GM21381 (cell line): ENCODE data around the gene EFHC2.

Source experiments
- ATAC-seq: cut with Tn5 transposase; IDR thresholded peaks from one replicate; pipeline ENCODE4 v1.9.1; 2021; ENCODE audit warnings: mild to moderate bottlenecking, moderate library complexity; ENCODE audit not compliant: unreplicated experiment

EFHC2 gene

DNA sequence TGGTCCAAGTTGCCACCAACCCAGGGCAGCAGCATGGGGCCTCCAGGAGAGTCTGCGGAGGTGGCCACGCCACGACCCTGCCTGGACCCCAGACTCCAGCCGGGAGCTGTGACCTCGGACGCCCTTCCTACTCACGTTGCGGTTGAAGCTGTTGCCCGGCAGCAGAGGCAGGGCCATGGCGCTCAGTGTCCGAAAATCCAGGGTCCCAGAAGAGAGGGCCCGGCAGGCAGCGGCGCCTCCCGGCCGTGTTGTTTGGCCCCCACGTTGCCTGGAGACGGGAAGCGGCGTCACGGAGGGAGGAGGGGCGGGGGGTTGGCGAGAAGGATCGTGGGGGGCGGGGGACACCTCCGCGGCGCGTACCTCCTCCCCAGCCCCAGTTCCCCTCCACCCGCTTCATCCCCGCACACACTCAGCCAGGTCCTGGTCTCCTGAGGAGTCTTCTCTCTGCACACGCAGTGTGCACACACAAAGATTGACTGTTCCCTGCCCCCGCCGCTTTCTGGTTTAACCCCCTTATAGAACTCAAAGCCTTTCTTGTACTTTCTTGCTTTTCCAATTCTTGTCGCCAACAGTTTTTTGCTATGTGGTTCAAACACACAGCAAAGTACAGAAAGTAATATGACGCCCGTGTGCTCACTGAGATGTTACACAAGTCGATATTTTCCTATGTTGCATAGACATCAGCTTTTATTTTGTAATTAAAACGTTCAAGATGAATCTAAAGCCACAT is at the start of gene EFHC2:
TSS of gene EFHC2 (minus strand) at position 261 of the 730 bp plus-strand sequence. CDS start at position 177, 84 bp downstream.
- ATAC-seq, result no peak

DNA sequence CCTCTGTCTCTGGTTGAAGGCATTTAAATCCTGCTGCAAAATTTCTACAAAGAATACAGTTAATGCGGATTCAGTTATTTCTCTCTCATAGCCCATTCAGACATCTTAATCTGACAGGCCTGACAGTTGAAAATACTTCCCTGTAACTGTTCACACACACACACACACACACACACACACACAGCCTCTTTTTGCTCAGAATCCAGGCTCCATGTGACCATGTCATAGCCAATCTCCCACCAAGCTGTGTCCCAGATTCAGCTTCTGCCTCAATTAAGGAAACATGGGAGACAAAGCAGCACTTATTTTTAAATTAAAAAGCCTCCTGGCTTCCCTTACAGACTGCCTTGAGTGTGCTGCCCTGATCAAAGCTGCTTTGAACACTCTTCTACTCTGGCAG is 49.3 kb upstream of the EFHC2 start:
- ATAC-seq, result no peak

DNA sequence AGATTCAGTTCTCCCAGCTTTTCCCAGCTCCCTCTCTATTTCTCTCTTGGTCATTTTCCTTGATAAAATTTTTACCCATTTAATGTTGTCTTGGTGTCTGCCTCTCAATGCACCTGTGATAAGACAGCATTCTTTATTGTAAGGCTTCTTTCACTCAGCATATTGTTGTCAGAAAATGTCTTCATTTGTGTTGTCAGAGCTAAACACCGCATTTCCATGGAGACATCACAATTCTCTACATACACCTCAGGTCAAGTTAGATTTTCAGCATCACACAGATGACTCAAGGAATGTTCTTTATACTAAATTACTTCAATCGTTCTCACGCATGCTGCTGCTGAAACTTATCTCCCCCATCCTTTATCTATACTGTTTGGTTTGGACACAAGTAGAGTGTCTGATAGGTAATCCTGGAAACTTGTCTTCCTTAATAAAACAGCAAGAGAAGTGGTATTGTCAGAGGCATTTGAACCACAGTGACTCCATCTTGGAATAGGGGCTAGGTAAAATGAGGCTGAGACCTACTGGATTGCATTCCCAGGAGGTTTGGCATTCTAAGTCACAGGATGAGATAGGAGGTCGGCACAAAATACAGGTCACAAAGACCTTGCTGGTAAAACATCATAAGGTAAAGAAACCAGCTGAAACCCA is 41.3 kb upstream of the EFHC2 start:
- ATAC-seq, result no peak

DNA sequence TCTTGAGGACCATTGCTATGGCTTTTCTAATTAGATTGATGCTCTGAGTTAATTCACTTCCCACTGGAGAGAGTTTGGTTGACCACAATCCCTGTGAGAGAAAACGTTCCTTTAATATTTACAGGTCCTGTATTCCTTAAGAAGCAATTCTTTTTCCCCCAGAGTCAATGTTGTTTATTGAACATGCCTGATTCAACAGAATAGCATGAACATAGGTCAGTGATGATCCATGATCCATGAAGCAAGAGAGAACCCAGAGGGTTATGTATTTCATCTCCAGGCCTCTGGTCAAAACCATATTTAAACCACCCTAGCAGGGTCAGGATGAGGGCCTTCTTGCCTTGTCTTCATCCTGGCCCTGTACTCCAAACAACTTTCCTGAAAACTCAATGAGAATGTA is 39.4 kb upstream of the EFHC2 start:
- no peak for ATAC-seq

- no peak for ATAC-seq
These were observed 9.3 kb upstream of the EFHC2 start for GRCh38 chrX:44352758-44353157.

DNA sequence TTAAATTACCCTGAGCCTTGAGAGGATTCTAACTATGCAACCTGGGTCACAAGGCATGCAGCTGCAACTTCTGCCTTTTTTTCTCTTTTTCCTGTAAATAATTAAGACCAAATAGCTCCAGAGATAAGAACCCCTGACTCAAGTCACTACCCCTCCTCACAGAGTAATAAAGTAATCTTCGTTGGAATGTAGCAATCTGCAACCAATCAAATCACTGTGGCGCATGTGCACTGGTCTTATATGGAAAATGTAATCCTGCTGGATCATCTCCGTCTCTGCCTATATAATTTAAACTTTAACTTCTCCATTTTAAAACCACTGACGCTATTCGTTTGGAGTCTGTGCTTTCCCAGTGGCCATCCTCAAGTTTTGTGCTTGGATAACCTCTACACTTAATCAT is 6.1 kb upstream of the EFHC2 start:
- no peak for ATAC-seq

DNA sequence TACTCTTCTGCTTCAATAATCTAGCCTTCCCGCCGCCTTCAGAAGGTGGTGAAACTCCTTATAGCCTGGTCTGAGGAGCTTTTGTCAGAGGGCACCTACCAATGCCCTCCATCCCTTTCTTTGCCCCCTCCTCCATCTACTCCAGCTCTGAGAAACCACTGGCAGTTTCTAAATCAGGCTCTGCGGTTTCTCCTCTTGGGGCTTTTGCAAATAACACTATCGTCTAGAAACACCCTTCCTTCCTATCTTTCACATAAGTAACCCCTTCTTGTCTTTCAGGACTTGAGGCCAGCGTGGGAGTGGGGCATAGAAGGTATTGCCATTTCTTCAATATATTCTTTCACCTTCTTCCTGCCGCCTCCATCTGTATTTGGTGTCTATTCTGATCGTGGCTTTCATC is 1.2 kb upstream of the EFHC2 start:
- no peak for ATAC-seq

DNA sequence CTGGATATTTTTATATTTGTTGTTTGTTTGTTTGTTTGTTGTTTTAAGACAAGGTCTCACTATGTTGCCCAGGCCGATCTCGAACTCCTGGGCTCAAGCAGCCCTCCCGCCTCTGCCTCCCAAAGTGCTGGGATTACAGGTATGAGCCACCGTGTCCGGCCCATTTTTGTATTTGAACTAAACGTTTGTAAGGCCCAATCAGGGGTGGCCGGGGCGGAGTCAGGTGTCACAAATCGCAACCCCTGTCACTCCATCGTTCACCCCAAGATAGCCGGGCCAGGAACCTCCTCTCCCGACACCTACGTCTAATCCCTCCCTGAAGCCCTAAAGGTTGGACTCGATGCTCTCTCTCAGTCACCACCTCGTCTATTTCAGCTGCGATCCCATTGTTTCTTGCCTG is 722 bp upstream of the EFHC2 start:
- no peak for ATAC-seq

DNA sequence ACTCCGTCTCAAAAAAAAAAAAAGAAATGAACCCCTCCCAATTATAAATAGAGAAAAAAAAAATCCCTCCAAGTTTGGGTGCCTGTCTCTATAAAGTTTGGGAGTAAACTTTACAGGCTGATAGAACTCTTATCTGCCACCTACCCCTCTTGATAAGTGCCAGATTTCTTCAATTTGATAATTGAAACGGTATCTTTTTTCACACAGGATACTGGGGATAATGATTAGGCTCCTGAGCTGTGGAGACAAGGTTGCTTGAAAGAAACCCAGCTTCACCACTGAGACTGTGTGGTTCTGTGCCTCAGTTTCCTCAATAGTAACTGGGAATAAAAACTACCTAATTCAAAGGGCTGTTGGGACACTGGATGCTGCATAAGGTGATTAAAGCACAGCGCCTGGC is 606 bp downstream of the EFHC2 start:
- no peak for ATAC-seq

GRCh38 chrX:44338361-44338760 is 5.1 kb downstream of the EFHC2 start:
- ATAC-seq, result no peak

DNA sequence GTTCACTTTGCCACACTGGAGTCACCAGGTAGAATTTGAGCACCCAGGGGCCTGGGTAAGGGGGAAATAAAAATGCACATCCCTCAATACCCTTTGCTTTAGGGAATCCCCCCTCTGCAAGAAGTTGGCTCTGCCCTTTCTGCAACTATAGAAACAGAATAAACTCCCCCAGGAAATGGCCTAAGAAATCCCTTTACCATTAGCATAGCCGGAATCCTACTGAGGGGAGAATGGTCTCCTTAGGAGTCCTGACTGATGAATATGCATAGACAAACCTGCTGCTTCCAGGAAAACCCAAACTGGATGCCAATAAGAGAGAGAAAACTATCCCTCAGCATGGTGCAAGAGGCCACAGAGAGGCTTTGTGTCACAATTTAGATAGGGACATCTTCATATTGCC is 11.0 kb downstream of the EFHC2 start:
- no peak for ATAC-seq

DNA sequence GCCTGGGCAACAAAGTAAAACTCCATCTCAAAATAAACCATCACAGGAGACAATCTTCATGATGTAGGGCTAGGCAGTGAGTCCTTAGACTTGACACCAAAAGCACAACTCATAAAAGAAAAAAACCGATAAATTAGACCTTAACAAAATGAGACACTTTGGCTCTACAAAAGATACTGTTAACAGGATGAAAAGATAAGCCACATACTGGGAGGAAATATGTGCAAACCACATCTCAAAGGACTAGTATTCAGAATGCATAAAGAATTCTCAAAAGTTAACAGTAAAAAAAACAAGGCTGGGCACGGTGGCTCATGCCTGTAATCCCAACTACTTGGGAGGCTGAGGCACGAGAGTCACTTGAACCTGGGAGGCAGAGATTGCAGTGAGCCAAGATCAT is 13.2 kb downstream of the EFHC2 start:
- no peak for ATAC-seq

GRCh38 chrX:44319550-44319949 is 23.9 kb downstream of the EFHC2 start:
- no peak for ATAC-seq

DNA sequence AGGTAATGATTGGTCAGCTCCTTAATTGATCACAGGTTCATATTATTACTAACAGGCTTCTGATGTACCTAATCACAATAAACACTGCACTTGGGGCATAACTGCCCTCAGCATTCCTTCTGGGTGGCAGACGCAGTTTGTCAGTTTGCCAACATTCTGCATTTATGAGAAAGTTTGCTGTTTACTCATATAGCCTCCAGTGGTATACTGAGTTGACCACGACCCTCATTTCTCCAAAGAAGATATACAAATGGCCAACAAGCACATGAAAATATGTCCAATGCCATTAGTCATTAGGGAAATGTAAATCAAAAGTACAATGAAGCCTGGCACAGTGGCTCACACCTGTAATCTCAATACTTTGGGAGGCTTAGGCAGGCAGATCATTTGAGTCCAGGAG is 26.3 kb downstream of the EFHC2 start:
- ATAC-seq, result no peak

DNA sequence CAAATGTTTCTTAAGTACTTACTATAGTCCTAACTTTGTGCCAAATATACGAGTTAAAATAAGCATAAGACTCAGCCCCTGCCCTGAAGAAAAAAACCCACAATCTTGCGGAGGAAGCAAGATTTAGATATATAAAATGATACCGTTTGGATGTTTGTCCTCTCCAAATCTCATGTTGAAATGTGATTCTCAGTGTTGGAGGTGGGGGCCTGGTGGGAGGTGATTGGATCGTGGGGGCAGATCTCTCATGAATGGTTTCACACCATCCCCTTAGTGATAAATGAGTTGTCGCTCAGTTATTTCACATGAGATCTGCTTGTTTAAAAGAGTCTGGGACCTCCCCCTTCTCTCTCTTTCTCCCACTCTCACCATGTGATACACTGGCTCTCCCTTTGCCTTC is 28.7 kb downstream of the EFHC2 start:
- ATAC-seq, result no peak

- ATAC-seq, result no peak
These were observed 29.2 kb downstream of the EFHC2 start for GRCh38 chrX:44314259-44314734.

GRCh38 chrX:44312421-44312820 is 31.1 kb downstream of the EFHC2 start:
- no peak for ATAC-seq

DNA sequence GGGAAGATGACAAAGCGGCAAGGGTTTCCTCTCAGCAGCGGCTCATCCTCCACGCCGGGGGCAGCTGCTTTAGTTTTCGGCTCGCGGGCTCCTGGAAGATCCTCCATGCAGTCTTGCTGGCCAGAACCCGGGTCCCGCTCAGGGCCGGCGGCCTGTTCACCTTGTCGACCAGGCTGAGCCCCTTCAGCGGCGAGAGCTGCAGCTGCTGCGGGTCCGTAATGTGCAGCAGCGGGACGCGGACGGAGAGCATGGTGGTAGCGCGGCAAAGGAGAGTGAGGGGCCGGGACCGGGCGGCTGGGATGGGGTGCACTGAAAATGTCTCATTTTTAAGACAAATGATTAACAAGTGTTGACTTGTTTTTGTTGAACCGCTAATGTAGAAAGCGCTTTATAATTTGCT is 33.2 kb downstream of the EFHC2 start:
- no peak for ATAC-seq

DNA sequence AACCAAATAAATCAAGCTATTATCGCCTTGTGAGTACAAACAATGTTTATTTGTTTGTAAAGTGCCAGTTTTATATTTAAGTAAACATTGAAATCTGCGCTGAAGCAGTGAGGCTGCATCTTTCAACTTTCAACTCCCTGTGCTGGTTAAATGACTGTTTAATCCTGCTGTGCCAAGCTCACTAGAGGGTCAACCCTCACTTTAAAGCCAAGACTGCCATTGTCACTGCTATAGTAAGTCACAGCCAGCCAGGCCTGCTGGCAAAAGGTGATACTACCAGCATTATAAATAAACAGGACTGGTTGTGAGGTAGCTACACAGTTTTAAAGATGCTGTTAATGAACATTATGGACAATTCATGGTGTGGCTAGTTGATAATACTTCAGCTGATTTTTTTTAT is 34.6 kb downstream of the EFHC2 start:
- no peak for ATAC-seq

GRCh38 chrX:44306356-44306755 is 37.1 kb downstream of the EFHC2 start:
- no peak for ATAC-seq

DNA sequence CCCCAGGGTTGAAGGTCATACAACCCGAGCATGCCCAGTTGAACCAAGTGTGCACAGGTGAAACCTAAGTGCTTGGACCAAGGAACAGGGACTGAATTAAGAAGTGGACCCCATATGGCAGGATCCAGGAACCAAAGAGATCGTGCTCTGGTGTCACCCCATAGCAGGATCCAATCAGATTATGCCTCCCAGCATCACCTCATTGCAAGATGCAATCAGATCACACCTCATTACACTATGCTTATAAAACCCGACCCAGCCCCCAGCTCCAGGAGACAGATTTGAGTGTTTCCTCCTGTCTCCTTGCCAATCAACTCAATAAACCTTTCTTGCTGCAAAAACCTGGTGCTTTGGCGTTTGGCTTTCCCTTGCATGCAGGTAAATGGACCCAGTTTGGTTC is 37.6 kb downstream of the EFHC2 start:
- no peak for ATAC-seq

DNA sequence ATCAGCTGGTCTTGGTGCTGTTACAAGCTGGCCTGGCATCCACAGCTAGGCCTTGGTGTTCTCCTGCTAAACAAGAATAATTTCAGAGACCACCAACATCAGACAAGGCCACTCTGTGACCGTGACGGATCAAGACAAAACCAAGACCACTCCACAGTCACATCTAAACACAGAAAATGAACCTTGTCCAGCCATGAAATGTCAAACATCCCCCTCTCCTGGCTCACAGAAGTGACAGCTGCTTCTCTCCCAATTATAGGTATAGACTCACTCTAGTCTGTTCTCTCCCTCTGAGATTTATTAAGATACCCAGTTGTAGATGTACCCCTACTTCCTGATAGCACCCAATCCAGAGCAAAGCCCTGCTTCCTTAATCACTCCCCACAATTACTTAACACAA is 40.4 kb downstream of the EFHC2 start:
- ATAC-seq, result no peak

GRCh38 chrX:44299177-44299576 is 44.3 kb downstream of the EFHC2 start:
- no peak for ATAC-seq
